ENCODE results near the gene ZNF700. TPM values are rescaled to one million over a fixed set of nuclear protein-coding genes. Genes with fewer than 3 reads are reported as not detected.
"Not testable (repeated sequence)": the region's sequence is repeated elsewhere in the genome, so short reads cannot be mapped to it uniquely, and the experiment has no call there.

Gene ZNF700
- total RNA-seq (10 to 100 TPM in 4 of 5 donors, 1 to 10 TPM in 1; 8.8 to 25.3 (median 16.5) TPM), polyA plus RNA-seq (10 to 100 TPM in 1 of 3 donors, 1 to 10 TPM in 2; 3.5 to 15.4 (median 5.2) TPM)
- long read RNA-seq, donor 1, partial matches to known transcripts, result 0 of 2 reads
- long read RNA-seq, donor 1, other reads (novel, unspliced or antisense), result 0 of 2 reads
- long read RNA-seq, donor 2, result 0 reads
- long read RNA-seq, donor 3, result 0 reads
- long read RNA-seq, donor 4, result 0 reads
- long read RNA-seq, donor 5, partial matches to known transcripts, result 0 of 1 reads
- long read RNA-seq, donor 5, other reads (novel, unspliced or antisense), result 0 of 1 reads
- long read RNA-seq, donor 6, partial matches to known transcripts, result 0 of 2 reads
- long read RNA-seq, donor 6, other reads (novel, unspliced or antisense), result 0 of 2 reads
- long read RNA-seq, donor 7, partial matches to known transcripts, result 0 of 4 reads
- long read RNA-seq, donor 7, other reads (novel, unspliced or antisense), result 0 of 4 reads
- long read RNA-seq, donor 8, result 0 reads
- long read RNA-seq, donor 9, partial matches to known transcripts, result 0 of 1 reads
- long read RNA-seq, donor 9, other reads (novel, unspliced or antisense), result 0 of 1 reads
- long read RNA-seq, donor 10, partial matches to known transcripts, result 0 of 2 reads
- long read RNA-seq, donor 10, other reads (novel, unspliced or antisense), result 0 of 2 reads

- Histone ChIP-seq H3K4me3 (peak within 1 kb of the TSS; percentile 68 to 94 (median 80)), H3K36me3 (no peaks in the 10 kb centered on the region), H3K9me3 (no peaks in the 10 kb centered on the region), H3K4me1 (peaks cover 14 to 63% (median 37%) of the 10 kb centered on the region in 4 donors), H3K27ac (peak within 1 kb of the TSS; percentile 94 to 99 (median 97)), H3K27me3 (no peaks in the 10 kb centered on the region)
- peak; percentile 98 for DNase-seq
- intact Hi-C loops (cut with DNase I; ENCODE audit: low total_unique reads), result loop anchor here (10.0 kb wide), 1 partner anchor 60 kb away; no protein-coding TSS in a partner anchor
- TF ChIP-seq POLR2AphosphoS5 (IDR thresholded peaks at IDR 0.05) (peak; percentile 27 to 89 (median 85)), CTCF (IDR thresholded peaks at IDR 0.05) (no peak), POLR2A (IDR thresholded peaks at IDR 0.05) (peak in 1 of 4 donors; percentile 34), EP300 (IDR thresholded peaks at IDR 0.05) (no peak)
- 0% methylated on average over 25 to 53 of the region's 53 CpGs for WGBS, 5 donors
Observed at GRCh38 chr19:11924886-11925650, at the start of gene ZNF700. Gene ZNF700 (plus strand): TSS chr19:11925107. CDS start chr19:11925211, 104 bp downstream.

- intact Hi-C loops (cut with DNase I; ENCODE audit: low total_unique reads), result loop anchor here (5.0 kb wide), 1 partner anchor 113 kb away; no protein-coding TSS in a partner anchor
- peak; percentile 19 to 35 for DNase-seq
- 72 to 80% (median 78%) methylated on average over 13 to 16 of the region's 16 CpGs for WGBS, 5 donors
Observed at GRCh38 chr19:11879687-11880266, 45.1 kb upstream of the ZNF700 start.

GRCh38 chr19:11880598-11880997 is 44.3 kb upstream of the ZNF700 start:
- H3K27me3 ChIP-seq, result no peaks in the 10 kb centered on the region
- H3K4me3 ChIP-seq, result no peak overlapping the region
- no peak for TF ChIP-seq POLR2A (IDR thresholded peaks at IDR 0.05)
- TF ChIP-seq POLR2AphosphoS5 (IDR thresholded peaks at IDR 0.05), result no peak
- TF ChIP-seq CTCF (IDR thresholded peaks at IDR 0.05), result no peak
- TF ChIP-seq EP300 (IDR thresholded peaks at IDR 0.05), result no peak
- WGBS, 5 donors, result 91 to 93% (median 92%) methylated on average over 12 of the region's 12 CpGs
- intact Hi-C loops (cut with DNase I; ENCODE audit: low total_unique reads), result no loop called here
- peaks cover 8 to 19% (median 15%) of the 10 kb centered on the region in 4 donors for H3K4me1 ChIP-seq
- no peaks in the 10 kb centered on the region for H3K36me3 ChIP-seq
- H3K27ac ChIP-seq, result no peak overlapping the region
- no peak for DNase-seq
- peaks cover 0 to 6% (median 3%) of the 10 kb centered on the region in 4 donors for H3K9me3 ChIP-seq

More at GRCh38 chr19:11879687-11880266, 45.1 kb upstream of the ZNF700 start:
- not testable (repeated sequence) for H3K27me3 ChIP-seq, H3K27ac ChIP-seq, H3K36me3 ChIP-seq, H3K9me3 ChIP-seq, H3K4me3 ChIP-seq
- peaks cover 8 to 18% (median 13%) of the 10 kb centered on the region in 4 donors for H3K4me1 ChIP-seq
- peak in 3 of 7 experiments; percentile 15 to 27 (median 17) for TF ChIP-seq CTCF (IDR thresholded peaks at IDR 0.05)

Data from stomach (tissue), 19 donors.